HS-27A (cell line): ENCODE results near the gene ABLIM2.

Experiments
- DNase-seq: peaks from one replicate; pipeline ENCODE4 v3.0.0-alpha.2; 2012; ENCODE audit warnings: low read depth, missing footprints

ABLIM2 gene

DNA sequence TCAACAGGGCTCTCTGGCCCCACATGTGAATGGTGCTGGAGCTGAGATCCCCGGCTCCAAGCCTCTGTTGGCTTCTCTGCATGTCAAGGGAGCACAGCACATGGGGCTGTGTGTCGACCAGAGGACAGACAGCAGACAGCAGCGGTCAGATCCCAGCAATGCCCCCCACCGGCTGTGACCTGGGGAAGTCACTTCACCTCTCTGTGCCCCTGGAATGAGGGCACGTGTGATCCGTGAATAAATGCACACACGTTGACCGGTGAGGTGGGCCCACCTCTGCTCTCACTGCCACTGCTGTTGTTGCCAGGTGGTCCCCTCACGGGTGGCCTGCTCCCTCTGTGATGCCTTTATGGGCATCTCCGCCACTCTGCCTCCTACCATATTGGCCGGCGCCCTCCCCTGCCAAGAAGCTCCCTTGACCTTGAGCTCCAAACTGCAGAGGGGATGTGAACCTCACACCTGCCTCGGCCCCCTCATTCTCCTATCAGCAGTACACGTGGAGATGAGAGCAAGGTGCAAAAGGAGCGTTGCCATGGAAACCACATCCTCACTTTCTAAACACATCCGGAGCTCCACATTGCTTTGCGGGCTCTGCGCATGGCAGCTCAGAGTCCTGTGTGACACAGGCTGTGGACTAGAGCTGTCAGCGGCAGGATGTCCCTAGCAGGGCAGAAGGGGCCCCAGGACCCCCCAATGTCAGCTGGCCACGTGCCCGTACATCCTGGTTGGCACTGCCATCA is 75.4 kb downstream of the ABLIM2 start:
- DNase-seq: no peak

DNA sequence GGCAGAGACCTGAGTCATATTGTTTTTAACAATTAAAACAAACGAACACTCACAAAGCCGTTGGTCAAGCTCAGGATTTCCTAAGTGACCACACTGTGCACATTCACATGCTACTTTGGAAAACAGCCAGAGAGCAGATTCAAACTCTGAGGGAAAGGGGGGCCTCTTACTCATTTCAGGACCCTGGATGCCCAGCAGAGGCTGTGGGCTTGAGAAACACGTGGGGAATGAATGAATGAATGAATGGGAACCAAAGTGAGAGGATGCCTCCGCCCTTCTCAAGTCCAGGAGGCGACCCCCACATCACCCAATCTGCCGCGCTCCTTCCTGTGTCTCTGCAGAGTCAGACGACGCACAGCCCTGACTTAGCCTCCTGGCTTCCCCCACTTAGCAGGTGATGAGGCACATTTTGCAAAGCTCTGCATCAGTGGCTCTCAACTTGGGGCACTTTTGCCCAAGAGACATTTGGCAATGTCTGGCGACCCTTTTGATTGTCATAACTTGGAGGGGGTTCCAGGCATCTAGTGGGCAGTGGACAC is 76.0 kb downstream of the ABLIM2 start:
- no peak for DNase-seq

DNA sequence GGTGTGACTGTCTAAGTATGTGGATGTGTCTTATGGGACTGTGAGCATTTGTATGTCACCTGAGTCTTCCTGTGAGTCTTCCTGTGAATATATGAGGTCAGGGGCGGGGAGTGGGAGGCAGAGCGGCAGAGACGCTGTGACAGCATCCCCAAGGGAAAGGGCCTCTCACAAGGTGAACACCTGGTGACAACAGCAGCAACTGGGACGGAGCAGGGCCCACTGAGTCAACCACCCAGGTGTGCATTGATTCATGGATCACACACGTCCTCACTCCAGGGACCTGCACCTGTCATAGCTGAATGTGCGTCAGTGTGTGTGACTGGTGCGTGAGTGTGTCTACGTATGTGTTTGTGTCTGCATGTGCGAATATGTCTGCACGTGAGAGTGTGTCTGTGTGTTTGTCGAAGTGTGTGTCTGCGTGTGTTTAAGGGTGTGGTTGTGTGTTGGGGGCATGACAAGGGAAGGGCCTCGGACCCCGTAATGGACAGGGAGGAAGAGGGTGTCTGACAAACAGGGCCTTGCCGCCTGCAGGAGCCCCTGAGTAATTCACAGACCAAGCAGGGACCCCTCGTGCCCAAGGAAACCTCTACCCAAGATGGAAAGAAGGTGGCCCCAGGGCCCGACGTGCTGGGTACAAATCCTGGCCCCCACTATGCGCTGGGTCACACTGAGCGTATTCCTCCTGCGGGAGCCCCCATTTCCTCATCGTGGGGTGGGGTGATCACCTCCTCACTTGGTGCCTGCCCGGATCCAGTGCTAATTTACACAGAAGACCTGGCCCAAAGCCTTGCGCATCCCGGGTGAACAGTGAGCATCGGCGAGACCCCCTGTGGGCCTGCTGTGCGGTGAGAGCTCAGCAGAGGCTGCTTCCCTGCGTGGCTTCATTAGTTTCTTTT is 76.7 kb downstream of the ABLIM2 start:
- no peak for DNase-seq

DNA sequence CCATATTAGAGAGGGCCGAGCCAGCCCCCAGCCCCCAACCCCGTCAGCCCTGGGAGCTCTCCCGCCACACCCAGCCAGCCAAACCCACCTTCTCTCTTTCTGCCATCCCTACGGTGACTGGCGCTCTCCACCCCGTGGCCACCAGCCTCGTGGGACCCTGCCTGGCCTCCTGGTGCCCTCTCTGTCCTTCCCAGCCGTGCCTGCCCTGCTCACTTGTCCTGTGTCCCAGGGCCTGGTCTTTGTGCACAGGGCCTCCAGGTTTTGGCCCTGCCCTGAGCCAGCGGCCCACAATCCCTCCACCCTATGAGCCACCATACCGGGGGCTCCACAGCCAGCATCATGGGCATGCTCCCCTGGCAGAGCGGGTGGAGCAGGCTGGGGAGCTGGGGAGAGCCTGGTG is 77.4 kb downstream of the ABLIM2 start:
- no peak for DNase-seq

DNA sequence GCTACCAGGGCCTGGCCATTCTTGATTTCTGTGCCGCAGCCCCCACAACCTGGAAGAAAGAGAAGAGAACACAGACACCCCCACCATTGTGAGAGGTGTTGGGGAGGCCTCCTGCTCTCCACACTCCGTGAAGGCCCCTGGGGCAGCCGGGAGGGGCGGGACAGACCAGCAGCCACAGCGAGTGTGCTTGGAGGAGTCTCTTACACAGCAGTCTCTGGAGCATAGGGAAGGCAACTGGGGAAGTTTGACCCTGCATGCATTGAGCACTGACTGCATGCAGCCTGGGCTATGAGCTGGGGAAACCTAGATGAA is 77.9 kb downstream of the ABLIM2 start:
- DNase-seq: no peak

DNA sequence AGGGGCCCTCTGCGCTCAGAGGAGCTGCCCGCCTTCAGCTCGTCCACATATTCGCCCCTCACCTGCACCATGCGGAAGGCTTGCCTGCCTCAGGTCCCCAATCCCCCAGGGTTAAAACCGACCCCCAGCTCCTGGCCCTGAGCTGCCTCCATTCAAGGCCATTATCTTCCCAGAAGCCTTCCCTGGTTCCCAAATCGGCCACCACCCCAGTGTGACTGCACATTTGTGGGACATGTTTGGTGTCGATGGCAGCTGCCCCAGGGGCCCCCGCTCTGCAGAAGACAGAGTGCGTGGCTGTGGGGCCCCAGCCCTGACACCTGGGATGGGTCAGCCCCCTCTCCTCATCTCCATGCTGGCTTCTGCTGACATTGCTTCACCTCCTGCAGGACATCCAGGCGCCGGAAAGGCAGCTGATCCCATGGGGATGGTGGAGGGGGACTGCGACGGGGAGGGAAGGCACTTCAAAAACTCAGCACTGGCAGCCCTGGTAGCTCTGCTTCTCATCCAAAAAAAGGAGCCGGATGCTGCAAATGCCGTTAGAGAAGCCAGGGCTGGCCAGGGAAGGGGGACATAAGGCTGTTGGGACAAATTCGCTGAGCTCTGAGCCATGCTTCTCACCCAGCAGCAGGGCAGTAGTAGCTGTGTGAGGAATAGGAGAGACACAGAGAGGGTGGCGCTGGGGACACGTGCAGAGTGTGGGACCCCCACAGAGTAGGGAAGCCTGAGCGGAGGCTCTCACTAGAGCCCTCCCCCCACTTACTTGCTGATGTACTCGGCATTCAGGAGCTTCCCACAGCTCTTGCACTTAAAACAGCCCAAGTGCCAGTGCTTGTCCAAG is 78.5 kb downstream of the ABLIM2 start:
- DNase-seq: no peak

DNA sequence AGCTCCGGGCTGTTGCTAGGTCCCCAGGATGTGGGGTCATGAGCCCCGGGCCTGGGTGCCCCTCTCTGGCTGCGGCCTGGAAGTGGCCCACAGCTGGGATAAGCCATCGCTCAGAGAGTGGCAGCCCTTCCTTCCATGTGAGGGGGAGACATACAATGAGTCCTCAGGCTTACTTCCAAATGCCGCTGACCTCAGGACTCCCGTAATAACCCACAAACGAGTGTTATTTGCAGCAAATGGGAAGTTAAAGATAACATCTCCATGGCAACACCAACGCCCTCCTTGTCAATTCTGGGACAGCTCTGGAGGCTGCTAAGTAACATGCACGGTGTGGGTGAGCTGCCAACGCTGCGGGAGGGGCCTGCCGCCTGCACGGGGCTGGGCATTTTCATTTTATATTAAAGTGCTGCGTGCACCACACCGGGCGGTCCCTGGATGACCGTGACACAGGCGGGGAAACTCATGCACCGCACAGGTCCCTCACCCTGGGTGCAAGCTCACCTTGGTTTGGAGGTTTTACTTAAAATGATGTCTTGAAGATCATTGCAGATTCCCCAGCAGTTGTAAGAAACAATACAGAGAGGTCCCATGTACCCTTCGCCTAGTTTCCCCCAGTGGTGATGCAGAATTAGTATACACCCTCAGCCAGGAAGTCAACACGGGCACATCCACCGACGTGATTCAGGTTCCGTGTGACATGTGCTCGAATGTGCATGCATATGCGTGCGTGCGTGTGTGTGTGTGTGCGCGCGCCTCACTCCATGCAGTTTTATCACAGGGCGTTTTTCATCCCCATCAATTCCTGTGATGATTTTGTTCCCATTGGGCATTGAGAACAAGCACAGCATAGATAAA is 79.4 kb downstream of the ABLIM2 start:
- DNase-seq: no peak

DNA sequence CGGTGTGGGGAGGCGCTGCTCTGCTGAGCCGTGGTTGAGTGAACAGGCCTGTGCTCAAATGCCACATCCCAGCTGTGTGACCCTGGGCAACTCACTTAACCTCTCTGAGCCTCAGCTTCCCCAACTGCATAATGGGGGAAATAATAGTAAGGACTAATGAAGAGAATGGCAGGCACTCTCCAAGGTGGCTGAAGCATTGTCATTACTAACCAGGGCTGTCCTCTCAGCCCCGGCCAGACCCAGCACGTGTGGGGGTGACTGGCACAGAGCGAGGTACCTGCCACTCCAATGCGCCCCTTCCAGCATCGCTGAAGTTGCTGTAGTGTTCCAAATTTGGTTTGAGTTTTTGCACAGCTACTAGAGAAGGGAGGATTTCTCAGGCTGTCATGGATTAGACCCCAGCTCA is 80.0 kb downstream of the ABLIM2 start:
- DNase-seq: no peak

DNA sequence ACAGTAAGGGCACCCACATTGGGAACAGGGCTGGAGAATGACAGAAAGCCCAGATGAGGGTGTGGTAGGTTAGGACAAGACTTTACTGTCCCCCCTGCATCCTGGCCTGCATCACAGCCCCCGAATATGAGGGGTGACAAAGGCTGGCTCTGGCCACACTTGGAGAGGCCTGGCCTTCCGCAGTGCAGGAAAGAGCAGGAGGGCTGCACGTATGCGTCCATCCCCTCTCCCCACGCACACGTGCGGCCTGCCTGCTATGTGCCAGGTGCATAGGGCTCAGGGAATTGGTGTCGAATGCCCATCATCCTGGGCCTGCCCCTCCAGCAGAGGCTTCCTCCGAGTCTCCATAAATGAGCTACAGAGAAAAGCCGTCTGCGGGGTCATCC is 80.5 kb downstream of the ABLIM2 start:
- no peak for DNase-seq

DNA sequence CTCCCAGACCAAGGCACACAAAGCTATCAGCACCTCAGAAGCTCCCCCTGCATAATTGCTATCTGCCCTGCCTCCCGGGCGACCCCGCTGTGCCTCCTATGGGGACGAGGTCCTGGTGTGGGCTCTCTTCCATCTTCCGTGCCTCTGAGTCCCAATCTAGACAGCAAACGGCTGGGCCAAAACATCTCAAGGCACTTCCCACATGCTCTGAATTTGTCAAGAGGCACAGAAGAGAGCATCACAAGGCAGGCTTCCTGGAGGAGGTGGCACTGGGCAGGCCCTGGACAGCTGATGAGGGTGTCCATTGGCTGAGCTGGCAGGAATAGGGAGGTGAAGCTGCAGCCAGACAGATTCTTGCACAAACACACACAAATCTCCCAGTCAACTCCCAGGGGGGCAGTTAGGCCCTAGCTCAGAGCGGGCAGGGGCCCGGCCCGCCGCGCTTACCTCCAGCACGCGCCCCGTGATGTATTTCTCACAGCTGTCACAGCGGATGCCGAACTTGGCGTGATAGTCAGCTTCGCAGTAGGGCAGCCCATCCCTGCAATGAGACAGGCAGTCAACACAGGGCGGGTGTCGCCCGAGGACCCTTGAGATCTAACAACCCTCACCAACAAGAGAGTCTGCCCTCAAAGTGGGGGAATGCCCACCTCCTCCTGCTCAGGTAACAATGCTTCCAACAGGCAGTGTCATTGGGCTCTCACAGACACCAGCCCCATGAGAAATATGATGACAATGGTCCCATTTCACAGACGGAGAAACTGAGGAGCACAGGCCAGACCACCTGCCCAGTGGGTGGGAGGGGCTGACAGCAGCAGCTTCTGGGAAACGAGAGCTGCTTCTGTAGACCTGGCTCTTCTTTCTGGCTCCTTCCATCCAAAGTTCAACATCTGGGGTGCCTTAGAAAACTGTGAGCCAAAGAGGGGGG is 81.2 kb downstream of the ABLIM2 start:
- no peak for DNase-seq

DNA sequence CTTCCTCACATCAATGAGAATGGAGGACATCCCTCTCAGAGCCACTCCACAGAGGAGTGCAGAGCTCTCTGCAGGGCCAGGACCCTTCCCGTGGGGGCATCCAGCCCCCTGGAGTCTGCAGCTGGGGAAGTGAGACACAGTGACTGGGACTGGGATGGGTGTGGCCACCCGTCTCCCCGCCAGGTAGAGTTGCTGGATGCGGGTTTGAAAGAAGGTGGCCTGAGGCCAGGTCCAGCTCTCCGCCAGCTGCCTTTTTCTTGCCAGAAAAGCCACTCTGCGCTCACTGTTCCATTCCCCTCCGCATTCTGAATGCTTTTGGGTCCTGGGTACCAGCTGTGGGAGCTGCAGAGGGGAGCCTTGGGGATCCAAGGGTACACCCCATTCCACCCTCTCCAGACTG is 82.6 kb downstream of the ABLIM2 start:
- DNase-seq: no peak

DNA sequence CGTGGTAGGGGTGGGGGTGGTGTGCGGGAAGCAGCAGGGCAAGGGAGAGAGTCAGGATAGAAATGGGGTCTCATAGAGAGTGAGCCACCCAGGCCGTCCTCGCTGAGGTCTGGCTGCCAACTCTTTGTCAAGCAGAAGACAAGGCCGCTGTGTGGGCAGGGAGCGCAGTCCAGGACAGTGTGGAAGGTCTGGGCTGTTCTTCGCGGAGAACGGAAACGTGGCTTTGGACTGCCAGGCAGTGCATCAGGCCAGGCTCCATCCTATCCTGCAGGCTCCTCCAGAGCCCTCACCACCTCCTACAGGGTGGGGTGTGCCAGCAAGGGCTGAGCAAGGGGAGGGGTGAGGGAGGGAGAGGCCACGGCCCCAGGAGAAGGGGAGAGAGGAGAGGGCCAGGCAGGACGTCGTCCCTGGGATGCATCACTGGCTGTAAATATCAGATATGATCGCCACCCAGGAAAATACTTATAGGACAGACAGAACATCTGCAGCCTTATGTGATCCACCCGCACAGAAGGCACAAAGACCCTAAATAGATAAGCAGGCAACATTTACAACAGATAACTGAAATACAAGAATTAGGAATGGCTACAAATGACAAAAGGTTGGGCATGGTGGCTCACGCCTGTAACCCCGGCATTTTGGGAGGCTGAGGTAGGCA is 85.3 kb downstream of the ABLIM2 start:
- DNase-seq: no peak

DNA sequence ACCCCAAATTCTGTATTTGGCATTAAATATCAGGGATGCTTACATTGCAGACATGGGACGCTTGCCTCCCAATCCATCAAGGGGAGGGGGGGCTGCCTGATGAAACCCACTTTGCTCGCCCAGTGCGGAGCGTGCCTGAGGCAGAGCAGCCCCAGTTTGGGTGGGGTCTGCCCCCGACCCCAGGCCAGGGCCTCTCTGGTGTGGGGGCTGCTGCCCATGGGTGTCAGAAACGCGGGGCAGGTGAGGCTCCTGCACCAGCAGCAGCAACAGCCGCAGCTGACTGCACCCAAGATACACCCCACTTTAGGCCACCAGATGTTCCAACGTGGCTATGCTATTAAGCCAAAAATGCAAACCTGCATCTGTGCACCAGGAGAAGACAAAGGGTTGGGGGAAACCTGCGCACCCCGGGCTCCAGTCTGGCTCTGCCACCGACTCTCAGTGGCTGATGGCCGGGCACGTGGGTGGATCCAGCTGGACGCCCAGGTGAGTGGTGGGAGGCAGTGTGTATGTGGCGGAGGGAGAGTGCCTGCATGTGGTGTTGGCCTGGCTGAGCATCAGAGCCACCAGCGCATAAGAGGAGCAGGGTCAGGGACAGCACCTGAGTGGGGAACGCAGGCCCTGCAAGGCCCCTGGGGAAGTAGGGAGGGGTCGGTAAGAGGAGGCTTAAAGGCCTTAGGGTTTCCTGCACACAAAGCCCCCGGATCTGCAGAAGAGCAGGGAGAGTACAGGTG is 86.2 kb downstream of the ABLIM2 start:
- no peak for DNase-seq

DNA sequence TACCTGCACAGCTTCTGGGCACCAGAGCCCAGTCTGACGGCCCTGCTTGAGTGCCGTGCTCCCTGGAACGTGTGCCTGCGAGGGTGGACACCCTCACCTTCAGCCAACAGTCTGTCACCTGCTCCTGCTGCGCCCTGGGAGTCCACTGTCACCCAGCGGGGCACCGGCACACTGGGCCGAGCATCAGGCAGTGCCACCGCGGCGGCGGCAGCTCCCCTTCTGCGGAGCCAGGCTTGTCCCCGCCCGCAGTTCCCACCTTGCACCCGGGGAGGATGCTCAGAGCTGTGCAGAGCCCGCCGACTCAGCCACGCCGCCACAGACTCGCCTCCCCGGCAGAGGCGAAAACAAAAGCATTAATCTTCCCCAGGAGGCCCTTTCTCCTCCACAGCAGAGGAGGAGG is 86.8 kb downstream of the ABLIM2 start:
- no peak for DNase-seq

DNA sequence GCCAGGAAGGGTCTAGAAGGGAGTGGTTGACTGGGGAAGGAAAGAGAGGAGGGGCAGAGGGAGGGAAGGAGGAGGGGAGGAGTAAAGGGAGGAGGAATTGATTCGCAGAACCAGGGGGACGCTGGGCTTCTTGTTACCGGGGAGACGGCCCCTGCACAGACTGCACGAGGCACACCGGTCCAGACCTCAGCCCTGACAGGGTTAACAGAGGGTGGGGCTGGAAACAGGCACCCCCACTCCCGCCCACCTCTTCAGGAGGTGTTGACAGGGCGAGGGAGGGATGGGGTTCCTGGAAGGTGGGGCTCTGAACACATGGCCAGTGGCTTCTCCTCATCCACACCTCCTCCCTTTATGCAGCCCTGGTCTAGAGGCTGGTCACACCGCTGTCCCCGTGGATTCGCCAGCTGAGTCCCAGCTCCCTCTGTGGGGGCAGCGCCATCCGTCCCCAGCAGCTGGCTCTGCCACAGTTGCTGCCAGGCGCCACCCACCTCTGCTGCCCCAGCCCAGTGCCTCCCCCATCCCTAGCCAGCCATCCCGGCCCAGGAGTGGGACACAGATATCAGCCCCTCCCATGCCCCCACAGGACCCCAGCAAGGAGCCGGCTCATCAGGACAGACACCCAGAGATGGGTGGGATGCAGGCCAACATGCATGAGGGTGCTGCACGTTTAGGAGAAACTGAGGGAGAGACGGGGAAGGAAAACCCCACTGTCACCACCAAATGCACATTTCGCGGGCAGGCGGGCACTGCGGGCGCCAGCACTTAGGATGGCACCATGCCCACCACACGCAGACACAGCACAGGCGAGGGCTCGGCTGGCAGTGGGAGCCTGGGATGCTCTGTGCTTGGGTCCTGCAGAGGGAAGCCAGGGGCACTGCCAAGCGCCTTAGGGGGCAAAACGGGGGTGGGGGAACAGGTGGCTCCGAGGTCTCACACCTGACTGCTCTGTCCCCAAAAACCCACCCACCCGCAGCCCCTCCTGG is 87.6 kb downstream of the ABLIM2 start:
- no peak for DNase-seq

DNA sequence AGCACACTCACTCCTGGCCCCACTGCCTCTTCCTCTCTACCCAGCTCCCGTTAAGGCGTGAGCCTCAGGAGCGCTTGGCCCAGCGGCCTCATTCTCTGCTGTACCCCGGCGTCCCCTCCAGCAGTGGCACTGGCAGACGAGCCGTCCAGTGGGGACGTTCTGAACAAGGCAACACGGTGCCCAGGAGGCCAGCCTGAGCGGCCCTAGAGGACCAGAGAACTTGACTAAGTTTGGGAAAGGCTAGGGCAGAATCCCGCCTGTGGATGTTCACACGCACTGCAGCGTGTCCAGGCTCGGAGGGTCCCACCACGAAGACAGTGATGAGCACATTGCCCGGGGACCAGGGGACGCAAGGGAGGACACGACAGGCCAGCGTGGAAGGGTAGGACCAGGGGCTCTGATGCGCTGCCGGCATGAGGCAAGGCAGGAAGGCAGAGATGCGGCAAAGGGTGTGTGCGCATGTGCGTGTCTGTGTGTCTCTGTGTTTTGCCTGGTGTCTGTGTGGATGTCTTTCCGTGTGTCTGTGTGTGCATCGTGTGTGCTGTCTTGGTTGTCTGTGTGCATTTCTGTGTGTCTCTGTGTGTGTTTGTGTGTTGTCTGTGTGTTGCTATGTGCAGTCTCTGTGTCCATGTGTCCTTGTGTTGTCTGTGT is 89.4 kb downstream of the ABLIM2 start:
- no peak for DNase-seq
